Activated T-helper 1 cell treated with anti-CD3 and anti-CD28 coated beads, Interleukin-2, amount 50 U/mL, for 16 hours (primary cell): ENCODE data around the gene HOXD8.

Experiments
- DNase-seq, 2 donors: peaks; one replicate each; pipeline ENCODE4 v3.0.0-alpha.2; 2020; ENCODE audit warnings: low read depth in 1 of 2, low spot score in 1 of 2

HOXD8 gene

GRCh38 chr2:176145085-176145969 lies 15.8 kb downstream of the HOXD8 start:
- DNase-seq: no peak

GRCh38 chr2:176146101-176146500 lies 16.6 kb downstream of the HOXD8 start:
- no peak for DNase-seq

GRCh38 chr2:176146645-176147044 lies 17.1 kb downstream of the HOXD8 start:
- no peak for DNase-seq

GRCh38 chr2:176147210-176147799 lies 17.8 kb downstream of the HOXD8 start:
- DNase-seq: no peak

GRCh38 chr2:176147800-176148496 lies 18.4 kb downstream of the HOXD8 start:
- no peak for DNase-seq

- DNase-seq: no peak
These were observed 19.4 kb downstream of the HOXD8 start for GRCh38 chr2:176148751-176149421.

GRCh38 chr2:176149481-176149938 lies 20.0 kb downstream of the HOXD8 start:
- no peak for DNase-seq

- no peak for DNase-seq
These were observed 20.6 kb downstream of the HOXD8 start for GRCh38 chr2:176149939-176150583.

GRCh38 chr2:176150584-176151441 lies 21.3 kb downstream of the HOXD8 start:
- DNase-seq: no peak

- DNase-seq: no peak
These were observed 22.2 kb downstream of the HOXD8 start, which contains the start of gene HOXD4 for GRCh38 chr2:176151442-176152287. TSS of gene HOXD4 (plus strand) at chr2:176151550. CDS start at chr2:176151634, 84 bp downstream.

- DNase-seq: no peak
These were observed 23.1 kb downstream of the HOXD8 start for GRCh38 chr2:176152350-176153181.

- DNase-seq: no peak
These were observed 25.2 kb downstream of the HOXD8 start for GRCh38 chr2:176154576-176155252.

- no peak for DNase-seq
These were observed 26.0 kb downstream of the HOXD8 start for GRCh38 chr2:176155356-176156044.

- DNase-seq: no peak
These were observed 26.8 kb downstream of the HOXD8 start for GRCh38 chr2:176156301-176156806.

GRCh38 chr2:176156807-176157498 lies 27.4 kb downstream of the HOXD8 start, which contains the start of gene HOXD3:
TSS of gene HOXD3 (plus strand) at chr2:176157307. CDS start at chr2:176169115, 11,808 bp downstream.
- no peak for DNase-seq
